Ascending aorta (tissue), 2 donors: ENCODE results near the gene REPIN1. TPM values are rescaled to one million over a fixed set of nuclear protein-coding genes. Genes with fewer than 3 reads are reported as not detected.

Experiments used
- DNase-seq, 2 donors: peaks; one replicate each; pipeline ENCODE4 v3.0.0-alpha.2; 2019; ENCODE audit warnings: low spot score in 2 of 2
- H3K27ac ChIP-seq, 2 donors: fragments of 200-600 bp; sonication (generic); one replicate each; pipeline ENCODE4 v1.5.1; 2016 to 2017; ENCODE audit warnings: mild to moderate bottlenecking in 1 of 2
- H3K27me3 ChIP-seq: fragments of 200-600 bp; sonication (generic); one replicate; pipeline ENCODE4 v1.5.1; 2017
- H3K36me3 ChIP-seq, 2 donors: fragments of 200-600 bp; sonication (generic); one replicate each; pipeline ENCODE4 v1.5.1; 2016
- H3K4me1 ChIP-seq, 2 donors: fragments of 200-600 bp; sonication (generic); one replicate each; pipeline ENCODE4 v1.5.1; 2016 to 2017; ENCODE audit warnings: mild to moderate bottlenecking in 1 of 2
- H3K4me3 ChIP-seq, 2 donors: fragments of 200-600 bp; sonication (generic); one replicate each; pipeline ENCODE4 v1.5.1; 2016 to 2017; ENCODE audit warnings: mild to moderate bottlenecking in 1 of 2
- H3K9me3 ChIP-seq, 2 donors: fragments of 200-600 bp; sonication (generic); one replicate each; pipeline ENCODE4 v1.5.1; 2016
- CTCF ChIP-seq, 3 experiments: fragments of 200-600 bp in 2 of 3; fragments of 450-650 bp in 1 of 3; sonication (generic) in 2 of 3; IDR thresholded peaks; one replicate each; pipeline ENCODE4 v1.5.1; 2016 to 2019; ENCODE audit warnings: antibody characterized with exemption in 3 of 3, mild to moderate bottlenecking in 1 of 3, moderate library complexity in 1 of 3
- intact Hi-C: fragments of 100-400 bp; cut with DNase I; formaldehyde crosslinking; loops from one replicate; pipeline ENCODE4 v1.15.1; 2023
- total RNA-seq: library from RNA; depleted of rRNA; stranded (reverse); fragments of >200 nt; gene quantifications from one replicate; pipeline ENCODE4 v1.1.0, GENCODE V29; 2016

REPIN1 gene
- total RNA-seq, 1 donor from 2014 or later: 123 TPM

GRCh38 chr7:150355666-150356059, 13.0 kb upstream of the REPIN1 start:
- no peaks in the 10 kb centered on the region for H3K4me1 ChIP-seq
- no peak for DNase-seq
- no peaks in the 10 kb centered on the region for H3K27me3 ChIP-seq
- no peaks in the 10 kb centered on the region for H3K9me3 ChIP-seq
- TF ChIP-seq CTCF (IDR thresholded peaks at IDR 0.05): no peak
- intact Hi-C loops: loop anchor here (1.0 kb wide), 2 partner anchors 33 to 66 kb away; no protein-coding TSS in a partner anchor
- no peak overlapping the region for H3K4me3 ChIP-seq
- no peak overlapping the region for H3K27ac ChIP-seq
- H3K36me3 ChIP-seq: no peaks in the 10 kb centered on the region

- H3K4me1 ChIP-seq: no peaks in the 10 kb centered on the region
- H3K36me3 ChIP-seq: no peaks in the 10 kb centered on the region
- DNase-seq: no peak
- H3K27me3 ChIP-seq: no peaks in the 10 kb centered on the region
- peak; percentile 4 to 60 (median 42) for TF ChIP-seq CTCF (IDR thresholded peaks at IDR 0.05)
- no peak overlapping the region for H3K4me3 ChIP-seq
- intact Hi-C loops: loop anchor here (1.0 kb wide), 2 partner anchors 32 to 65 kb away; no protein-coding TSS in a partner anchor
- H3K27ac ChIP-seq: no peak overlapping the region
- H3K9me3 ChIP-seq: no peaks in the 10 kb centered on the region
Observed at GRCh38 chr7:150356265-150356897, 12.2 kb upstream of the REPIN1 start.

- Histone ChIP-seq H3K4me1 (no peaks in the 10 kb centered on the region), H3K9me3 (no peaks in the 10 kb centered on the region), H3K27ac (no peak overlapping the region), H3K36me3 (no peaks in the 10 kb centered on the region), H3K4me3 (no peak overlapping the region), H3K27me3 (no peaks in the 10 kb centered on the region)
- intact Hi-C loops: no loop called here
- DNase-seq: peak in 1 of 2 donors; percentile 35
- TF ChIP-seq CTCF (IDR thresholded peaks at IDR 0.05): no peak
Observed at GRCh38 chr7:150357270-150357669, 11.4 kb upstream of the REPIN1 start.

GRCh38 chr7:150357771-150358427, 10.7 kb upstream of the REPIN1 start:
- intact Hi-C loops: no loop called here
- DNase-seq: peak in 1 of 2 donors; percentile 25
- TF ChIP-seq CTCF (IDR thresholded peaks at IDR 0.05): no peak

GRCh38 chr7:150358433-150358832, 10.2 kb upstream of the REPIN1 start:
- Histone ChIP-seq H3K4me1 (no peaks in the 10 kb centered on the region), H3K36me3 (no peaks in the 10 kb centered on the region), H3K27me3 (no peaks in the 10 kb centered on the region), H3K9me3 (no peaks in the 10 kb centered on the region), H3K27ac (no peak overlapping the region), H3K4me3 (no peak overlapping the region)
- no peak for DNase-seq
- TF ChIP-seq CTCF (IDR thresholded peaks at IDR 0.05): no peak
- intact Hi-C loops: no loop called here

More at GRCh38 chr7:150357771-150358427, 10.7 kb upstream of the REPIN1 start:
- Histone ChIP-seq H3K4me1 (no peaks in the 10 kb centered on the region), H3K36me3 (no peaks in the 10 kb centered on the region), H3K9me3 (no peaks in the 10 kb centered on the region), H3K27ac (no peak overlapping the region), H3K27me3 (no peaks in the 10 kb centered on the region), H3K4me3 (no peak overlapping the region)
